Frontal cortex (tissue), 4 donors: ENCODE data around the gene CD1D. TPM values are rescaled to one million over a fixed set of nuclear protein-coding genes. Genes with fewer than 3 reads are reported as not detected.

Experiments used
- DNase-seq, 2 donors: peaks; one replicate each; pipeline ENCODE4 v3.0.0; 2012; ENCODE audit warnings: low spot score in 2 of 2
- FAIRE-seq: peaks from 2 replicates; lab custom pipeline; 2012; peaks lifted over from hg19 to GRCh38; lab: Jason Lieb, UNC
- total RNA-seq: library from RNA; depleted of rRNA; stranded (reverse); fragments of >200 nt; gene quantifications from one replicate; pipeline ENCODE4 v1.2.3, GENCODE V29; 2014
- donor health status: control.
- donor health status: control.
- donor health status: control.

The CD1D gene
- total RNA-seq, result 0.41 TPM

- peak in 1 of 2 donors; percentile 51 for DNase-seq
- FAIRE-seq, result no peak
Observed at GRCh38 chr1:158180741-158181576, at the start of gene CD1D. Gene CD1D, plus strand, starts transcription at chr1:158180895. Its CDS starts 207 bp downstream, at chr1:158181102.

- no peak for FAIRE-seq
- DNase-seq, result no peak
Observed at GRCh38 chr1:158131217-158131616, 49.5 kb upstream of the CD1D start.

- DNase-seq (no peak), FAIRE-seq (no peak)
Observed at GRCh38 chr1:158140764-158141192, 39.9 kb upstream of the CD1D start.

- FAIRE-seq, result no peak
Observed at GRCh38 chr1:158145173-158145719, 35.4 kb upstream of the CD1D start.

GRCh38 chr1:158146165-158146564 is 34.5 kb upstream of the CD1D start:
- FAIRE-seq, result no peak

More at GRCh38 chr1:158145173-158145719, 35.4 kb upstream of the CD1D start:
- no peak for DNase-seq

GRCh38 chr1:158146739-158147138 is 34.0 kb upstream of the CD1D start:
- DNase-seq (no peak), FAIRE-seq (no peak)

More at GRCh38 chr1:158146165-158146564, 34.5 kb upstream of the CD1D start:
- DNase-seq, result no peak

- DNase-seq (no peak), FAIRE-seq (no peak)
Observed at GRCh38 chr1:158147401-158147800, 33.3 kb upstream of the CD1D start.

- no peak for DNase-seq
- no peak for FAIRE-seq
Observed at GRCh38 chr1:158147869-158148268, 32.8 kb upstream of the CD1D start.

GRCh38 chr1:158148468-158148867 is 32.2 kb upstream of the CD1D start:
- DNase-seq (no peak), FAIRE-seq (no peak)

GRCh38 chr1:158149175-158149574 is 31.5 kb upstream of the CD1D start:
- no peak for FAIRE-seq
- no peak for DNase-seq

- DNase-seq (peak; percentile 59 to 80), FAIRE-seq (peak; percentile 72)
Observed at GRCh38 chr1:158149577-158150269, 31.0 kb upstream of the CD1D start.

GRCh38 chr1:158150523-158150922 is 30.2 kb upstream of the CD1D start:
- FAIRE-seq (no peak), DNase-seq (no peak)

- DNase-seq (no peak), FAIRE-seq (no peak)
Observed at GRCh38 chr1:158153179-158153578, 27.5 kb upstream of the CD1D start.

- FAIRE-seq (no peak), DNase-seq (no peak)
Observed at GRCh38 chr1:158153746-158154444, 26.8 kb upstream of the CD1D start.

- FAIRE-seq (no peak), DNase-seq (no peak)
Observed at GRCh38 chr1:158154501-158154900, 26.2 kb upstream of the CD1D start.

- DNase-seq (no peak), FAIRE-seq (no peak)
Observed at GRCh38 chr1:158155673-158156072, 25.0 kb upstream of the CD1D start.

GRCh38 chr1:158159597-158159996 is 21.1 kb upstream of the CD1D start:
- DNase-seq (no peak), FAIRE-seq (no peak)

GRCh38 chr1:158161446-158161845 is 19.2 kb upstream of the CD1D start:
- no peak for DNase-seq
- no peak for FAIRE-seq

- FAIRE-seq, result no peak
Observed at GRCh38 chr1:158163000-158163947, 17.4 kb upstream of the CD1D start.

More at GRCh38 chr1:158163000-158163947, 17.4 kb upstream of the CD1D start:
- no peak for DNase-seq
